Measurements from ENCODE around the gene SLFN14. TPM values are rescaled to one million over a fixed set of nuclear protein-coding genes. Genes with fewer than 3 reads are reported as not detected.
A peak's percentile ranks its signal among the peaks of the same experiment; 100 is the strongest.
"Not testable (repeated sequence)": the region's sequence is repeated elsewhere in the genome, so short reads cannot be mapped to it uniquely, and the experiment has no call there.

Gene SLFN14
- total RNA-seq, 1 experiment from 2014 or later: not detected

GRCh38 chr17:35523296-35523695, 37.3 kb downstream of the SLFN14 start:
- ATAC-seq: no peak
- no peaks in the 10 kb centered on the region for H4K20me1 ChIP-seq (ENCODE audit: low read length)
- no peak overlapping the region for H3K4me2 ChIP-seq (ENCODE audit: low read length)
- TF ChIP-seq CTCF (conservative IDR thresholded peaks at IDR 0.05; ENCODE audit: low read depth, low read length) (no peak), EZH2phosphoT487 (IDR thresholded peaks at IDR 0.05; ENCODE audit: borderline replicate concordance, low read length) (no peak), EZH2 (IDR thresholded peaks at IDR 0.05; ENCODE audit: low read length, unreplicated experiment) (no peak)
- no peak overlapping the region for H3K9ac ChIP-seq (ENCODE audit: low read length)
- no peaks in the 10 kb centered on the region for H3F3A ChIP-seq (ENCODE audit: low read length, unreplicated experiment)
- CTCF ChIA-PET: no interaction called here
- no peaks in the 10 kb centered on the region for H3K79me2 ChIP-seq (ENCODE audit: low read length)
- intact Hi-C loops (cut with micrococcal nuclease): no loop called here
- H3K4me1 ChIP-seq (ENCODE audit: insufficient read depth, low read length): no peaks in the 10 kb centered on the region
- H3K36me3 ChIP-seq (ENCODE audit: low read depth, low read length): no peaks in the 10 kb centered on the region
- H3K27me3 ChIP-seq (ENCODE audit: low read length): no peaks in the 10 kb centered on the region
- BruUV-seq (replicated peaks): no TSS peak
- DNase-seq: no peak
- no peak overlapping the region for H3K27ac ChIP-seq (ENCODE audit: low read length)
- no peak overlapping the region for H3K4me3 ChIP-seq (ENCODE audit: low read length)
- no peak overlapping the region for H2AFZ ChIP-seq (ENCODE audit: low read length)
- no peaks in the 10 kb centered on the region for H3K9me3 ChIP-seq (ENCODE audit: low read length)
- H3K9me2 ChIP-seq (replicated peaks; ENCODE audit: low read length): no peaks in the 10 kb centered on the region
- POLR2A ChIA-PET (ENCODE audit: unreplicated experiment): no interaction called here

- DNase-seq: peak; percentile 20
- POLR2A ChIA-PET (ENCODE audit: unreplicated experiment): not testable (repeated sequence)
These were observed 38.9 kb downstream of the SLFN14 start for GRCh38 chr17:35521654-35522256.

GRCh38 chr17:35521150-35521549, 39.5 kb downstream of the SLFN14 start:
- Histone ChIP-seq H3K4me2 (ENCODE audit: low read length) (no peak overlapping the region), H3K4me1 (ENCODE audit: insufficient read depth, low read length) (no peaks in the 10 kb centered on the region), H3K4me3 (ENCODE audit: low read length) (no peak overlapping the region), H3K27me3 (ENCODE audit: low read length) (no peaks in the 10 kb centered on the region; the same call in 1 of the 2 replicates), H2AFZ (ENCODE audit: low read length) (no peak overlapping the region), H4K20me1 (ENCODE audit: low read length) (no peaks in the 10 kb centered on the region), H3K36me3 (ENCODE audit: low read depth, low read length) (no peaks in the 10 kb centered on the region), H3F3A (ENCODE audit: low read length, unreplicated experiment) (no peaks in the 10 kb centered on the region), H3K79me2 (ENCODE audit: low read length) (no peaks in the 10 kb centered on the region), H3K9ac (ENCODE audit: low read length) (no peak overlapping the region), H3K9me2 (replicated peaks; ENCODE audit: low read length) (no peaks in the 10 kb centered on the region), H3K27ac (ENCODE audit: low read length) (no peak overlapping the region), H3K9me3 (ENCODE audit: low read length) (no peaks in the 10 kb centered on the region)
- intact Hi-C loops (cut with micrococcal nuclease): no loop called here
- POLR2A ChIA-PET (ENCODE audit: unreplicated experiment): no interaction called here
- no TSS peak for BruUV-seq (replicated peaks)
- DNase-seq: no peak
- TF ChIP-seq EZH2phosphoT487 (IDR thresholded peaks at IDR 0.05; ENCODE audit: borderline replicate concordance, low read length) (no peak), EZH2 (IDR thresholded peaks at IDR 0.05; ENCODE audit: low read length, unreplicated experiment) (no peak), CTCF (conservative IDR thresholded peaks at IDR 0.05; ENCODE audit: low read depth, low read length) (no peak)
- ATAC-seq: no peak
- CTCF ChIA-PET: no interaction called here

More at GRCh38 chr17:35521654-35522256, 38.9 kb downstream of the SLFN14 start:
- ATAC-seq; H2AFZ ChIP-seq (ENCODE audit: low read length); H3K36me3 ChIP-seq (ENCODE audit: low read depth, low read length); intact Hi-C loops (cut with micrococcal nuclease); H3F3A ChIP-seq (ENCODE audit: low read length, unreplicated experiment); H4K20me1 ChIP-seq (ENCODE audit: low read length); H3K79me2 ChIP-seq (ENCODE audit: low read length); H3K27me3 ChIP-seq (ENCODE audit: low read length); H3K4me2 ChIP-seq (ENCODE audit: low read length); H3K27ac ChIP-seq (ENCODE audit: low read length); H3K9ac ChIP-seq (ENCODE audit: low read length); H3K9me2 ChIP-seq (replicated peaks; ENCODE audit: low read length); CTCF ChIA-PET; H3K9me3 ChIP-seq (ENCODE audit: low read length); H3K4me1 ChIP-seq (ENCODE audit: insufficient read depth, low read length); H3K4me3 ChIP-seq (ENCODE audit: low read length); BruUV-seq (replicated peaks): not testable (repeated sequence)

All from PC-3 (cell line).